Measurements from ENCODE around the gene DNAJC11.

DNA sequence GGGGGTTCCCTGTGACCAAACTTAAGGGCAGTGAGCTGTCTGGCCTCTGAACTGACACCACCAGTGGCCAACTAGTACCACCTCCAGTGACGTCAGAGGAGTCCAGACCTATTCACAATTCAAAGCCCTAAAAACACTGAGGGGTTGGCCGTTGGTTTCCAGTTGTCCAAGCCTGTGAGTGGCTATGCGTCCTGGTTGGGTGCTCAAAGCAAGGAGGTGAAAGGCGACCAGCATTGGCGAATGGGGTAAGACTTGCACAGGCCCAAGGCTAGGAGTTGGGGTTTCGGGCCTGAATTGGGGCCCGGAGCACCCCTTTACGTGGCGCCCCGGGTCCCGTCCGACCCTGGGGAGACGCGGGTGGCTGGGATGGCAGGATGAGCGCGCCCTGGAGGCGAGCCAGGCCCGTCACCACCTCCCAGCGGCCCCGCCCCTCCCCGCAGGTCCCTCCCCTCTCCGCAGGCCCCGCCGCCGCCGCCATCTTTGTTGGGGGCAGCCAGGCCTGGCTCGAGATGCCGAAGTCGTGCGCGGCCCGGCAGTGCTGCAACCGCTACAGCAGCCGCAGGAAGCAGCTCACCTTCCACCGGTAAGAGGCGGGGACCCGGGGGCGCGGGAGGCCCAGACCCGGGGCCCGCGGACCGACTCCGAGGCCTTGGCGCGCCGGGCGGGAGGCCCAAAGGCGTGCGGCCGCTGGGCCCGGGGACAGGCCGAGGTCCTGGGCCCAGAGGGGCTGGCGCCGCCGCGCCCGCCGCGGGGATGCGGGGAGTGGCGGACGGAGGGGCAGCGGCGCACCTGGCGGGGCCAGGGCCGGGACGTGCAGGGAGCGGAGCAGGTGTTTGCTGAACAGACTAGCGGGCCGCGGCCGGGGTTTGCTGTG lies 76.7 kb downstream of the DNAJC11 start, which contains the start of gene THAP3:
- no peak for TF ChIP-seq GATA3 (IDR thresholded peaks at IDR 0.05; ENCODE audit: low read depth, low read length)
- no peak for TF ChIP-seq GATA2 (IDR thresholded peaks at IDR 0.05; ENCODE audit: low read depth, low read length)

Data from SH-SY5Y (cell line).